SU-DHL-6 (cell line): ENCODE results near the gene COL11A1.

Source experiments
- H2AFZ ChIP-seq: fragments of 200-600 bp; sonication (generic); 2 replicates; pipeline ENCODE4 v1.6.1; 2014; ENCODE audit warnings: low read depth, mild to moderate bottlenecking, moderate library complexity, mixed read lengths, antibody characterized with exemption, low read length; ENCODE audit not compliant: severe bottlenecking
- H3F3A ChIP-seq: fragments of 200-600 bp; shearing (Covaris generic); 2 replicates; pipeline ENCODE4 v1.6.0; 2016; ENCODE audit warnings: antibody characterized with exemption, mild to moderate bottlenecking; ENCODE audit not compliant: insufficient read depth
- H3K27ac ChIP-seq: fragments of 200-600 bp; sonication (generic); 2 replicates; pipeline ENCODE4 v1.5.1; 2016; ENCODE audit warnings: low read depth, mild to moderate bottlenecking, low read length, moderate library complexity, mixed read lengths
- H3K27me3 ChIP-seq: fragments of 200-600 bp; sonication (generic), shearing (Covaris generic); 2 replicates; pipeline ENCODE4 v1.6.0; 2014; ENCODE audit warnings: mild to moderate bottlenecking, low read length
- H3K36me3 ChIP-seq: fragments of 200-600 bp; sonication (generic); 2 replicates; pipeline ENCODE4 v1.6.1; 2014; ENCODE audit warnings: mild to moderate bottlenecking, low read length, mixed read lengths
- H3K4me2 ChIP-seq: fragments of 300-600, 200-600 bp; shearing (Covaris generic), sonication (generic); 2 replicates; pipeline ENCODE4 v1.6.0; 2014; ENCODE audit warnings: low read length, low read depth, mild to moderate bottlenecking; ENCODE audit not compliant: poor library complexity, severe bottlenecking
- H3K4me3 ChIP-seq: fragments of 200-600 bp; sonication (generic); 2 replicates; pipeline ENCODE4 v1.5.1; 2014; ENCODE audit warnings: antibody characterized with exemption, low read length, mild to moderate bottlenecking, mixed read lengths; ENCODE audit not compliant: insufficient read depth, poor library complexity, severe bottlenecking
- H3K79me2 ChIP-seq: fragments of 200-600 bp; sonication (generic); 2 replicates; pipeline ENCODE4 v1.6.1; 2014; ENCODE audit warnings: mild to moderate bottlenecking, low read length, moderate library complexity; ENCODE audit not compliant: insufficient read depth
- H3K9ac ChIP-seq: fragments of 200-600 bp; sonication (generic); 2 replicates; pipeline ENCODE4 v1.7.0; 2014; ENCODE audit warnings: mild to moderate bottlenecking, low read length
- H3K9me2 ChIP-seq: fragments of 200-600 bp; sonication (generic); replicated peaks from 2 replicates; pipeline ENCODE4 v1.6.1; 2014; ENCODE audit warnings: low read length; ENCODE audit not compliant: insufficient read depth
- H3K9me3 ChIP-seq: fragments of 200-600 bp; sonication (generic); 2 replicates; pipeline ENCODE4 v1.6.1; 2014; ENCODE audit warnings: low read length, mixed read lengths; ENCODE audit not compliant: insufficient read depth
- H4K20me1 ChIP-seq: fragments of 200-600 bp; sonication (generic); 2 replicates; pipeline ENCODE4 v1.6.1; 2014; ENCODE audit warnings: low read depth, mild to moderate bottlenecking, antibody characterized with exemption, low read length, moderate library complexity, mixed read lengths
- CTCF ChIP-seq: fragments of 200-600 bp; sonication (generic); IDR thresholded peaks from one replicate; pipeline ENCODE4 v1.5.1; 2017; ENCODE audit warnings: antibody characterized with exemption, mild to moderate bottlenecking, low read length, moderate library complexity; ENCODE audit not compliant: insufficient read depth, poor library complexity, severe bottlenecking
- EZH2phosphoT487 ChIP-seq: fragments of 200-600 bp; sonication (generic), shearing (Covaris generic); conservative IDR thresholded peaks from 2 replicates; pipeline ENCODE4 v1.6.1; 2018; ENCODE audit warnings: mild to moderate bottlenecking, antibody characterized with exemption, low read length, moderate library complexity, mixed read lengths

The COL11A1 gene

GRCh38 chr1:102872526-102872925, 235.8 kb downstream of the COL11A1 start:
- Histone ChIP-seq H3K27me3 (no peaks in the 10 kb centered on the region), H3K4me3 (no peak overlapping the region), H4K20me1 (no peaks in the 10 kb centered on the region), H3K9ac (no peak overlapping the region), H2AFZ (no peak overlapping the region), H3K36me3 (no peaks in the 10 kb centered on the region), H3K9me3 (no peaks in the 10 kb centered on the region), H3K9me2 (no peaks in the 10 kb centered on the region), H3K79me2 (no peaks in the 10 kb centered on the region), H3F3A (no peaks in the 10 kb centered on the region), H3K4me2 (no peak overlapping the region), H3K27ac (no peak overlapping the region)
- TF ChIP-seq CTCF (no peak), EZH2phosphoT487 (no peak)

GRCh38 chr1:102872097-102872496, 236.2 kb downstream of the COL11A1 start:
- Histone ChIP-seq H3K27ac (no peak overlapping the region), H3K9me2 (no peaks in the 10 kb centered on the region), H3K9me3 (no peaks in the 10 kb centered on the region), H3K36me3 (no peaks in the 10 kb centered on the region), H4K20me1 (no peaks in the 10 kb centered on the region), H3K27me3 (no peaks in the 10 kb centered on the region), H3F3A (no peaks in the 10 kb centered on the region), H2AFZ (no peak overlapping the region), H3K4me2 (no peak overlapping the region), H3K4me3 (no peak overlapping the region), H3K9ac (no peak overlapping the region), H3K79me2 (no peaks in the 10 kb centered on the region)
- TF ChIP-seq CTCF (no peak), EZH2phosphoT487 (no peak)

GRCh38 chr1:102863704-102864103, 244.6 kb downstream of the COL11A1 start:
- no peaks in the 10 kb centered on the region for H3K79me2 ChIP-seq
- TF ChIP-seq EZH2phosphoT487 (no peak), CTCF (no peak)
- no peak overlapping the region for H2AFZ ChIP-seq
- no peaks in the 10 kb centered on the region for H3K9me2 ChIP-seq
- no peak overlapping the region for H3K4me3 ChIP-seq
- H3K9ac ChIP-seq: no peak overlapping the region
- H4K20me1 ChIP-seq: no peaks in the 10 kb centered on the region
- no peak overlapping the region for H3K4me2 ChIP-seq
- no peaks in the 10 kb centered on the region for H3K9me3 ChIP-seq
- H3K27me3 ChIP-seq: no peaks in the 10 kb centered on the region
- H3K27ac ChIP-seq: no peak overlapping the region
- H3F3A ChIP-seq: no peaks in the 10 kb centered on the region
- H3K36me3 ChIP-seq: no peaks in the 10 kb centered on the region
